CMK (cell line): ENCODE data around the gene HK1.
"Not testable (repeated sequence)": the region's sequence is repeated elsewhere in the genome, so short reads cannot be mapped to it uniquely, and the experiment has no call there.

Experiments used
- DNase-seq: peaks from one replicate; pipeline ENCODE4 v3.0.0-alpha.2; 2010; ENCODE audit warnings: low read depth

The HK1 gene

DNA sequence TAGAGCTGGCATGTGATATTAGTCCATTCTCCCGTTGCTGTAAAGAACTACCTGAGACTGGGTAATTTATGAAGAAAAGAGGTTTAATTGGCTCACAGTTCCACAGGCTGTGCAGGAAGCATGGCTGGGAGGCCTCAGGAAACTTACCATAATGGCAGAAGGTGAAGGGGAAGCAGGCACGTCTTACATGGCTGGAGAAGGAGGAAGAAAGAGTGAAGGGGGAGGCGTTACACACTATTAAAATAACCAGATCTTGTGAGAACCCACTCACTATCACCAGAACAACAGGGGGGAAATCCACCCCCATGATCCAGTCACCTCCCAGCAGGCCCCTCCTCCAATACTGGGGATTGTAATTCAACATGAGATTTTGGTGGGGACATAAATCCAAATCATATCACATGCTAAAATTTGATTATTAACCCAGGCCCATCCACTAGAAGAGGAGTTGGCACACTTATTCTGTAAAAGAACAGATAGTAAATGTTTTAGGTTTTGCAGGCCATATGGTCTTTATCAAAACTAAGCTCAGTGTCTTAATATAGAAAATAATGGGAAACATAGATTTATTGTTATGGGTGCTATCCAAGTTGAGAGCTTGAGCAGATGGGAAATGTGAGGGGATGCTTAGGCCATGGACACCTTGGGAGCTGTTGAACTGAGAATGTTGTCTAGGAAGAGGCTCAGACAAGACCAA, 18.6 kb upstream of the HK1 start:
- DNase-seq: no peak

- DNase-seq: no peak
Measured at GRCh38 chr10:69261184-69261583, 17.1 kb upstream of the HK1 start.

GRCh38 chr10:69262292-69262751, 16.0 kb upstream of the HK1 start:
- no peak for DNase-seq

DNA sequence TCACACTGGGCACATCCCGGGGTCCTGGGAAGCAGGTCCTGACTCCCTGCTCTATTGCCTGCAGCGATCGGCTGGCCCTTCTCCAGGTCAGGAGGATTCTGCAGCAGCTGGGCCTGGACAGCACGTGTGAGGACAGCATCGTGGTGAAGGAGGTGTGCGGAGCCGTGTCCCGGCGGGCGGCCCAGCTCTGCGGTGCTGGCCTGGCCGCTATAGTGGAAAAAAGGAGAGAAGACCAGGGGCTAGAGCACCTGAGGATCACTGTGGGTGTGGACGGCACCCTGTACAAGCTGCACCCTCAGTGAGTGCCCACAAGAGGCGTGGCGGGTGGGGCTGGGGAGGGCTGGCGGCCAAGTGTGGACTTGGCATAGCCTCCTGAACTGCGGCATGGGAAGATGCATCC, 12.8 kb upstream of the HK1 start:
- DNase-seq: no peak

GRCh38 chr10:69268761-69269416, 9.4 kb upstream of the HK1 start:
- no peak for DNase-seq

DNA sequence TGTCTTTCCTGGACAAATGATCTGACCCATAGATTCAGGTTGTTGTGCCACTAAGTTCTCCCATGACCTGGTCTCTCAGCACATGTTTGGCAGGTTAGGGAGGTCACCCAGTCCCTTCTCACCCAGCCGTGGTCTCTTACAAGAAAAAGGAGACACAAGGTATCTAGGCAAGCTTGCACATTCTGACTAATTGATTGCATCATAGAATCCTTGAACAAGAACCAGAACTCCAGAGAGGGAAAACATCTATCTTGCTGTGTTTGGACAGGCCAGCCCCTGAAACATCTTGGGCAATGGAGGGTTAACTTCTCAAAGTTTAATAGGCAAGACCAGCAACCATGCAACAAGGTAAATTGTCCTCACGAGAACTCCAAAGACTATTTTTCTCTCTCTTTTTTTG, 8.5 kb upstream of the HK1 start:
- DNase-seq: no peak

DNA sequence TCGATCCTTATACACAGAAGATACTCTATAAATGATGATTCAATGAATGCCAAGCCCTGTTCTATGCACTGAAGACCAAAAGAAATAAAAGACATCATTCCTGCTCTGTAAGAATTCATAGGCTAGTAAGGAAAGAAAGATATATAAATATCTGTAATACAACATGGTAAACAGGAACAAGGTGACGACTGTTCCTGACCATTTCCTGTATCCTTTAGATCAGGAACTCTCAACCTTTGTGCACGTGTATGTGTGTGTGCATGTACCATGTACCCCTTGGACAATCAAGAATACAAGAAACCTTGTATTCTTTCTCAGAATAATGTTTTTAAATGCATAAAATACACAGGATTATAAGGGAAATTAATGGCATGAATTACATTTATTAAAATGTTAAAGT, 7.3 kb upstream of the HK1 start:
- DNase-seq: no peak

DNA sequence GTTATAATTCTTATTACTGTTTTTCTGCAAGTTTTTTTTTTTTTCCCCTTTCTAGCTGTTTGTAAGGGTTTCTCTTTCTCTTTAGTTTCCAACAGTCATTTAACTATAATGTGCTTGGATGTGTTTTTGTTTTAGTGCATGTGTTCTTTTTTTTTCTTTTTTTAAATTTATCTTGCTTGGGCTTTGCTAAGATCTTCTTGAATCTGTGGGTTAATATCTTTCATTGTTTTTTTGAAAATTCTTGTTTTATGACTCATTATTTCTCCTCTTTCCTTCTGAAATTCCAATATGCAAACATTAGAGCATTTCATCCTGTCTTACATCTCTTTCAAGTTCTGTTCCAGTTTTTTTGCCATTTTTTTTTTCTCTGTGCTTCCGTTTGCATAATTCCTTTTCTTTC, 5.7 kb upstream of the HK1 start:
- no peak for DNase-seq

- no peak for DNase-seq
Measured at GRCh38 chr10:69275444-69275843, 2.9 kb upstream of the HK1 start.

DNA sequence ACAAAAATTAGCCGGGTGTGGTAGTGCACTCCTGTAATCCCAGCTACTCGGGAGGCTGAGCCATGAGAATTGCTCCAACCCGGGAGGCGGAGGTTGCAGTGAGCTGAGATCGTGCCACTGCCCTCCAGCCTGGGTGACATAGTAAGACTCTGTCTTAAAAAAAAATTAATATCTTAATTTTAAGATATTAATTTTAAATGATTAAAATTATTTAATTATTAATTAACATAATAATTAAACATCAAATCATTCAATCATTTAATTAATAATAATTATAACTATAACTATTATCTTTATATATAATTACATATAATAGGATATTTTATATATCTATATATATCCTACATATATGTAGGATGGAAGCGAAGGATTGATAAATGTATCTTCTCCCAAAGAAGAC, 1.8 kb upstream of the HK1 start:
- DNase-seq: no peak

- DNase-seq: no peak
Measured at GRCh38 chr10:69279110-69279509, 814 bp downstream of the HK1 start.

DNA sequence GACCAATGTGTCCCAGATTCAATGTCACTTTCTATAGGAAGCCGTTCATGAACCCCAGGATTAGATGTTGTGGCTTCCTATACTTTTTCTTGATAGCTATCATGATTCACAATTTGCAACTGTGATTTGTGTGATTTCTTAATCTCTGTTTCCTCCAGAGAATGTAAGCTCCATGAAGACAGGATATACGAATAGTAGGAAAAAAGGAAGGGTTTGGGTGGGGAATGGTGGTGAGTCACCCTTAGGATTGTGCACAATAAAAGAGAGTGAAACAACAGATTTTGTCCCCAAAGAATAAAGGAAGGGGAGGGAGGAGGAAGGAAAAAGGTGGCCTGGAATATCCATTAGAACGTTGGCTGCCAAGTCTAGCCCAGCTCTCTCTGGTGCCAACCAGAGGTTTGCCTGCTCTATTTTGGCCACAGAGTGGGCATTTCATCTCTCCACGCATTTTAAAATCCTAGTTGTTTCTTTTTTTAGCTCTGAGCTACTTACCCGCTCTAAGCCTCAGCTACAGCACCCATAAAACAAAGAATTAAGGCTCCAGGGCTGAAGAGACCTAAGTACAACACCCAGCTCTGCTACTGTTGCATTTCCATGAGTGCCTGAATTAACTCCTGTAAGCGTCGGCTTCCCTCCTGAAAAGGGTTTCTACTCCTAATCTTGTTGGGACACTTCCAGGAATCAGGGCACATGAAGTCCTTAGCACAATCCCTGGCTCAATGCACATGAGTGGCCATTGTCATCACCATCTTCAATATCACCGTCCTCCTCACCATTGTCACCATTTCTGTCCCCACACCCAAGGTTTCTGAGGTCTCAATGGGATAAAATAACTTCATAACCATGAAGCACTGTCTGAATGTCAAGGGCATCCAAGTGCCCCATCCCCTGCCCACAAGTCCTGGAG, 3.5 kb downstream of the HK1 start:
- DNase-seq: no peak

DNA sequence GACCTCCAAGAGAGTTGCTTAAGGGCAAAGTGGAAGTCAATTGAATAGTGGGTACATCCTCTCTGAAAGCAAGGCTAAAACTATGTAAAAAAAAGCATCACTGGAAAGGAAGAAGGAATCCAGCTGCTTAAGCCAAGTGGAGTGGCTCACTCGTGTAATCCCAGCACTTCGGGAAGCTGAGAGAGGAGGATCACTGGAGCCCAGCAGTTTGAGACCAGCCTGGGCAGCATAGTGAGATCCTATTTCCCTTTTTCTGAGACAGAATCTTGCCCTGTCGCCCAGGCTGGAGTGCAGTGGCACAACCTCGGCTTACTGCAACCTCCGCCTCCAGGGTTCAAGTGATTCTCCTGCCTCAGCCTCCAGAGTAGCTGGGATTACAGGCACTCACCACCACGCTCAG, 6.1 kb downstream of the HK1 start:
- DNase-seq: not testable (repeated sequence)

GRCh38 chr10:69285699-69286098, 7.4 kb downstream of the HK1 start:
- no peak for DNase-seq

DNA sequence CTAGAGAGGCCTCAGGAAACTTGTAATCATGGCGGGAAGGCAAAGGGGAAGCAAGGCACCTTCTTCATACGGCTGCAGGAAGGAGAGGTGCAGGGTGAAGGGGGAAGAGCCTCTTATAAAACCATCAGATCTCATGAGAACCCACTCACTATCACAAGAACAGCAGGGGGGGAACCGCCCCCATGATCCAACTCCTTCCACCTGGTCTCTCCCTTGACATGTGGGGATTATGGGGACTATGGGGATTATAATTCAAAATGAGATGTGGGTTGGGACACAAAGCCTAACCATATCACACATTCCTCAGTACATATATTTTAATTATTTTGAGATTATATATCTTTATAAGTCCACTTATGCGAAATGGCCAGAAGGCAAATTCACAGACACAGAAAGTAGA, 8.9 kb downstream of the HK1 start:
- no peak for DNase-seq

GRCh38 chr10:69290993-69291392, 12.7 kb downstream of the HK1 start:
- DNase-seq: no peak

- peak; percentile 30 for DNase-seq
Measured at GRCh38 chr10:69292459-69292858, 14.2 kb downstream of the HK1 start.

DNA sequence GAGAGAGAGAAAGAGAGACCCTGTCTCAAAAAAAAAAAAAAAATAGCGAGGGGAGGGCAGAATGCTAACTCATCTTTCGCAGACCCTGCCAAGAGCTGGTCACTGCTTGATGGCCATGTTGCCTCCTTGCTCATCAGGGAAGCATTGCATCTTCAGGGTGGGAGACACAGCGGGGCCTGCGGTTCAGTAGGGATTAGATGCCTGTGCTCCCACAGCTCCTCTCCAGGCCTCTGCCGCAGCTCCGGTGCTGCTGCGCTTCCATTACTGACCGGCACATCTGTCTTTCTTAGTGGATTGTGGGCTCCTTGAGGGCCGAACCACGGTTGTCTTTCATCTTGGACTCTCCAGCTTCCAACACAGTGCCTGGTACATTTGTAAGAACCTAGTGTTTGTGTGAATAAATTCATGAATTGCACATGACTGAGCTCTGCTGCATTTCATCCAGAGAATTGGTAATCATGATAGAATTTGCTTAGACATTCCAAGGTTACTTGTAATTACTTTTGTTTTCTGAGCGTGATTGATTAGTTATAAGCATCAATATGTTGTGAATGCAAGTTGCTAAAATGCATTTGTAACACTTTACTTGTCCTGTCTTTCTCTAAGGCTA, 16.8 kb downstream of the HK1 start:
- DNase-seq: no peak

DNA sequence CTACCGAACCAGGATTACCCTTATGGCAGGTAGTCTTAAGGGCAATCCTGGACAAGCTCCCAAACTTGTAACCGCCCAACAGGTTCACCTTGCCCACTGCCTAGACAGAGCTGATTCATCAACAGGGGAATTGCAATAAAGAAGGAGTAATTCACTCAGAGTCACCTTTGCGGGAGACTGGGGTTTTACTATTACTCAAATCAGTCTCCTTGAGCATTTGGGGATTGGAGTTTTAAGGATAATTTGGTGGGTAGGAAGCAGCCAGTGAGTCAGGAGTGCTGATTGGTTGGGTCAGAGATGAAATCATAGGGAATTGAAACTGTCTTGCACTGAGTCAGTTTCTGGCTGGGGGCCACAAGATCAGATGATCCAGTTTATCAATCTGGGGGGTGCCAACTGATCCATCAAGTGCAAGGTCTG, 25.3 kb downstream of the HK1 start:
- no peak for DNase-seq

DNA sequence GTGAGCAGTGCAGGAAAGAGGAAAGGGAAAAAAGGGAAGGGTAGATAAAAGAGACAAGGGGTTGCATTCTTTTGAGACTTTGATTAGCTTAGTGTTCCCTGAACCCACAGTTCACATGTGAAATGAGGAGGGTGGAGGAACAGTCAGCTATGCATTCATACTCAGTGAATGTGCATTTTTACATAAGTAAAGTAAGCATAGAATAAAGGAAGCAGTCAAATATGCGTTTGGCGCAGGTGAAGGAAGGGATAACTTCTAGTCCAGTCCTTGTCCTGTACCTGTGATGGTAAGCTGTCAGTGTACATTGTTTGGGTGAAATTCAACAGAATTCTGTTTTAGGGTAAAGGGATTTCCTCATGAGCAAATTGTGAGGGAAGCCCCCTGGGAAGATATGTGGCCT, 28.1 kb downstream of the HK1 start:
- DNase-seq: no peak

GRCh38 chr10:69307434-69307833, 29.1 kb downstream of the HK1 start:
- DNase-seq: no peak

GRCh38 chr10:69308304-69308703, 30.0 kb downstream of the HK1 start:
- DNase-seq: not testable (repeated sequence)
